ENCODE measurements around the gene PASD1. TPM values are rescaled to one million over a fixed set of nuclear protein-coding genes. Genes with fewer than 3 reads are reported as not detected.
"Not testable (repeated sequence)": the region's sequence is repeated elsewhere in the genome, so short reads cannot be mapped to it uniquely, and the experiment has no call there.

Gene PASD1
- not detected in 2 replicates for total RNA-seq

DNA sequence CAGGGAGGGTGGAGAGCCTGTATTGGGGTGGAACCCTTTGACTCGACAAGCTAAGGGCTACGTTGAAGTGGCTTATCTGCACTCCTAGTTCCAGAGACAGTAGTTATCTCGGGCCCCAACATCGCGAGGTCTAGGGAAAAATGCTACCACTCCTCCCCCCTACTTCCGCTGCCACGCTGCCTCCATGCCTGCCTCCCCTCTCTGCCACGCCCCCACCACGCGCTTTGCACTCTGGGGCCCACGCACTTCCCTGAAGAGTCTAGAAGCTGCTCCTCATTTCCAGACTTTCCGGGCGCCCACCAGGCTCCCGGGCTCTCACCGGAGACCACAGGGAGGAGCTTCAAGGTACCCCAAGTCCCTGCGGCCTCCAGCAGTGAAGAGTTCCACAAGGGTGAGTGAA, at the start of gene PASD1:
Gene PASD1 (plus strand): TSS at position 227 of the 400 bp plus-strand sequence. CDS start 37,879 bp downstream, outside the sequence.
- Mint-ChIP-seq H3K27ac (no peak within 1 kb of the TSS), H3K4me1 (no peaks in the 10 kb centered on the region), H3K9me3 (no peaks in the 10 kb centered on the region), H3K36me3 (ENCODE audit: low read depth) (no peaks in the 10 kb centered on the region), H3K4me3 (no peak within 1 kb of the TSS), H3K27me3 (no peaks in the 10 kb centered on the region)
- intact Hi-C loops (cut with micrococcal nuclease), result no loop called here
- DNase-seq, result no peak

GRCh38 chrX:151515237-151515636, 48.2 kb upstream of the PASD1 start:
- Mint-ChIP-seq H3K27me3 (peaks cover 1% of the 10 kb centered on the region), H3K36me3 (ENCODE audit: low read depth) (no peaks in the 10 kb centered on the region), H3K4me3 (no peak overlapping the region), H3K27ac (no peak overlapping the region), H3K4me1 (no peaks in the 10 kb centered on the region), H3K9me3 (no peaks in the 10 kb centered on the region)
- DNase-seq, result no peak
- intact Hi-C loops (cut with micrococcal nuclease), result no loop called here

- H3K4me3 Mint-ChIP-seq, result no peak overlapping the region
- H3K4me1 Mint-ChIP-seq, result no peaks in the 10 kb centered on the region
- intact Hi-C loops (cut with micrococcal nuclease), result no loop called here
- no peak overlapping the region for H3K27ac Mint-ChIP-seq
- no peaks in the 10 kb centered on the region for H3K9me3 Mint-ChIP-seq
- no peak for DNase-seq
- peaks cover 1% of the 10 kb centered on the region for H3K27me3 Mint-ChIP-seq
- no peaks in the 10 kb centered on the region for H3K36me3 Mint-ChIP-seq (ENCODE audit: low read depth)
Measured at GRCh38 chrX:151516538-151517187, 46.8 kb upstream of the PASD1 start.

DNA sequence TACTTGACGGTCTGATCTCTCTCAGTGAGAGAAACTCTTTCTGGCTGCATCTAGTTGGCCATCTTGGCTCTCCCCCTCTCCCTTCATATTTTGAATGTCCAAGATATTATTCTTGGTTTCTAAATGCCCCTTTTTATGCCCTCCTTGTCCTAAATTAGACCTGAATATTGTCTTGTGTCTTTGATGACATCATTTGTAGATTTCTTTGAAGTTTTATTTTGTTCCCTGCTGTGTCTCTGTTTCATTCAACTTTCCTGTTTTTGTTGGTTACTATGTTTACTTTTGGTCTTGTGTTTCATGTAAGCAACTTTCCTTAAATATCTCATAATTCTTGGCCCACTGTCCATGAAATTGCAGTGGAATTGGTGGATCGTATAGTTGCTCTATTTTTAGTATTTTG, 46.1 kb upstream of the PASD1 start:
- Mint-ChIP-seq H3K27me3 (peaks cover 1% of the 10 kb centered on the region), H3K4me1 (no peaks in the 10 kb centered on the region), H3K9me3 (no peaks in the 10 kb centered on the region), H3K36me3 (ENCODE audit: low read depth) (no peaks in the 10 kb centered on the region), H3K27ac (no peak overlapping the region), H3K4me3 (no peak overlapping the region)
- intact Hi-C loops (cut with micrococcal nuclease), result no loop called here
- no peak for DNase-seq

DNA sequence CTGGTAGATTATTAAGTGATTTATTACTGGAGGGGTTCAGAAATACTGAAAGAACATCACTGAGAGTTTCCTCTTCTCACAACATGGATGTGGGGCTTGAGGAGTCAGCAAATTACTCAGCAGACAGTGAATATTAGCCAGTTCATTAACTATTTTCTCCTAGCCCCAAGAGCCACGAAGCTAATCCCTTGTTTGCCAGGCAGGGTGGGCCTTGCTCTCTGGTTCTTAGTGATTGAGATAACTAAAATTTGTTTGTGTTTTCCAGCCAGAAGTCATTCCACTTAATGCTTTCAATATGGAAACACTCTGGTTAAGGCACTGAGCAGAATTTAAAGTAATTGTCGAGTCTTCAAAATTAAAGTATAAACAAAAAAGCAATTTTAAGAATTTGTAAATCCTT, 40.1 kb upstream of the PASD1 start:
- Mint-ChIP-seq H3K27ac (no peak overlapping the region), H3K4me1 (no peaks in the 10 kb centered on the region), H3K36me3 (ENCODE audit: low read depth) (no peaks in the 10 kb centered on the region), H3K27me3 (peaks cover 8% of the 10 kb centered on the region), H3K4me3 (no peak overlapping the region), H3K9me3 (no peaks in the 10 kb centered on the region)
- DNase-seq, result no peak
- intact Hi-C loops (cut with micrococcal nuclease), result no loop called here

- Mint-ChIP-seq H3K4me3 (no peak overlapping the region), H3K27me3 (peaks cover 7% of the 10 kb centered on the region), H3K4me1 (no peaks in the 10 kb centered on the region), H3K27ac (no peak overlapping the region), H3K9me3 (no peaks in the 10 kb centered on the region), H3K36me3 (ENCODE audit: low read depth) (peaks cover 2% of the 10 kb centered on the region)
- DNase-seq, result no peak
- intact Hi-C loops (cut with micrococcal nuclease), result no loop called here
Measured at GRCh38 chrX:151536571-151536970, 26.9 kb upstream of the PASD1 start.

- DNase-seq, result no peak
- Mint-ChIP-seq H3K27me3 (peaks cover 5% of the 10 kb centered on the region), H3K4me3 (peak overlapping the region; percentile 58), H3K27ac (peak overlapping the region; percentile 45), H3K4me1 (no peaks in the 10 kb centered on the region), H3K9me3 (no peaks in the 10 kb centered on the region), H3K36me3 (ENCODE audit: low read depth) (peaks cover 2% of the 10 kb centered on the region)
- intact Hi-C loops (cut with micrococcal nuclease), result no loop called here
Measured at GRCh38 chrX:151537572-151537971, 25.9 kb upstream of the PASD1 start.

DNA sequence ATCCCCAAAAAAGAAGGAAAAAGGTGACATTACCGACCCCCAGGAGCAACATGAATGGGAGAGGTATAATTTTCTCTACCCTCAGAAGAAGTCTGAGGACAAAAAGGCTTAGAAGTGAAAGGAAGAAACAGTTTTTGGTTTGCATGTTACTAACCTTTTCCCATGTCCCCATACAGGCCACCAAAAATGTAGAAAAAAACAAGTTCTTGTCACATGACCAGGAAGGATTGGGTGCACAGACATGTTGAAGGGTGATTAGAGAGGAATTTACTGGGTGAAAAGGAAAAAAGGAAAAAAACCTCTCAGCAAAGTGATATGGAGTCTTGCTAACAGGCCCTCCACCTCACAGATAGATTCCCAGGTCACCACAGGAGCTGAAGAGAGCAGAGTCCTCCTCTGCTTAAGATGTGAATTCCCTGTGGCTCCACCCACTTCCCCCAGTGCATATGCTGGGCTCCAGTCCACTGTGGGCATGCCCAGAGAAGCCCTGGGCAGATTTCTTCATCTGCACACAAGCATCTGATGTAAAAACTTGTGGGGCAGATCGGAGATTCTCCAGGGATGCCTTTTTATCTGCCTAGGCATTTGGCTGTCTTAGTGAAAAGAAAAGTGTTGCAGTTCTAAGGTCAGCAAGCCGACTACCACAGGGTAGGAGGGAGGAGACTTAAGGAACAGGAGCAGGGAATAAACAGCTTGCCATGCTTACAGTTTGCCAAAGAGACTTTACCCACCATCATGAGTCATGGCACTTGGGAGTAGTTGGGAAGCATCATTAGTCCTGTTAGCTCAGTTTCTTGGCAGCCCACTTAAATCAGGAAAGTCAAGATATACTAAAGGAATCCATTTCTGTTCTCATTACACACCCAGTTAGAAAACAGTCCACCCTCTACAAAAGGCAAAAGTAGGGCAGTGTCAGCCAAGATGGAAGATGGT, 25.0 kb upstream of the PASD1 start:
- intact Hi-C loops (cut with micrococcal nuclease), result no loop called here
- peaks cover 2% of the 10 kb centered on the region for H3K36me3 Mint-ChIP-seq (ENCODE audit: low read depth)
- DNase-seq, result no peak
- H3K27ac Mint-ChIP-seq, result peak overlapping the region; percentile 25
- peaks cover 3% of the 10 kb centered on the region for H3K27me3 Mint-ChIP-seq
- no peaks in the 10 kb centered on the region for H3K4me1 Mint-ChIP-seq
- no peaks in the 10 kb centered on the region for H3K9me3 Mint-ChIP-seq
- H3K4me3 Mint-ChIP-seq, result peak overlapping the region; percentile 58

DNA sequence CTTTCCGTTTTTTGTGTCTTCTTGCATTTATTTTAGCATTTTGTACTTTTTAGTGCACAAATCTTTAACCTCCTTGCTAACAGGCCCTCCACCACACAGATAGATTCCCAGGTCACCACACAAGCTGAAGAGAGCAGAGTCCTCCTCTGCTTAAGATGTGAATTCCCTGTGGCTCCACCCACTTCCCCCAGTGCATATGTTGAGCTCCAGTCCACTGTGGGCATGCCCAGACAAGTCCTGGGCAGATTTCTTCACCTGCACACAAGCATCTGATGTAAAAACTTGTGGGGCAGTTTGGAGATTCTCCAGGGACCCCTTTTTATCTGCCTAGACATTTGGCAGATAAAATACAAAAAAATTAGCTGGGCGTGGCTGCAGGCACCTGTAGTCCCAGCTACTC, 19.8 kb upstream of the PASD1 start:
- intact Hi-C loops (cut with micrococcal nuclease), result no loop called here
- peak; percentile 64 for DNase-seq
- Mint-ChIP-seq H3K4me3 (no peak overlapping the region), H3K36me3 (ENCODE audit: low read depth) (no peaks in the 10 kb centered on the region), H3K4me1 (no peaks in the 10 kb centered on the region), H3K27me3 (no peaks in the 10 kb centered on the region), H3K9me3 (no peaks in the 10 kb centered on the region), H3K27ac (no peak overlapping the region)

- H3K27ac Mint-ChIP-seq; intact Hi-C loops (cut with micrococcal nuclease): not testable (repeated sequence)
Measured at GRCh38 chrX:151546226-151546625, 17.2 kb upstream of the PASD1 start.

GRCh38 chrX:151551176-151551575, 12.3 kb upstream of the PASD1 start:
- intact Hi-C loops (cut with micrococcal nuclease); H3K36me3 Mint-ChIP-seq (ENCODE audit: low read depth); H3K27ac Mint-ChIP-seq; H3K4me3 Mint-ChIP-seq; H3K27me3 Mint-ChIP-seq; H3K9me3 Mint-ChIP-seq; H3K4me1 Mint-ChIP-seq: not testable (repeated sequence)
- peak; percentile 4 for DNase-seq

More at GRCh38 chrX:151546226-151546625, 17.2 kb upstream of the PASD1 start:
- H3K27me3 Mint-ChIP-seq; H3K4me1 Mint-ChIP-seq; DNase-seq; H3K36me3 Mint-ChIP-seq (ENCODE audit: low read depth); H3K4me3 Mint-ChIP-seq; H3K9me3 Mint-ChIP-seq: not testable (repeated sequence)

DNA sequence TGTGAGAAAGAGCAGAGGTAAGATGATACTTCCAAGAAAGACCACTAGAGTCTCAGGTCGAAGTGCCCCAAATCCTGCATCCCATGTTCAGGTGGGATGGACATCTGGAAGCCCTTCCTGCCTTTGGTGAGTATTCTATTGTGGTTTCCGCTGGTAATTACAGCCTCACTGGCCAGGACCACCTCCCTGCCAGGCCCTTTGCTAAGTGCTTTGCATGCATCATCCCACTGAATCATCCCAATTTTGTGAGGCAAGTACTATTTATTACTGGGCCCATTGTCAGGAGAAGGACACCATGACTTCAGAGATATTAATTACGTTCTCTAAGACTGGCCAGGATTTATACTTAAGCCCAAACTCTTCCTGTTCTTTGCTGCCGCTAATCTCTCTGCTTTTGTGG, 10.7 kb upstream of the PASD1 start:
- Mint-ChIP-seq H3K4me1 (no peaks in the 10 kb centered on the region), H3K27ac (no peak overlapping the region), H3K9me3 (no peaks in the 10 kb centered on the region), H3K4me3 (no peak overlapping the region), H3K36me3 (ENCODE audit: low read depth) (no peaks in the 10 kb centered on the region), H3K27me3 (peaks cover 6% of the 10 kb centered on the region)
- intact Hi-C loops (cut with micrococcal nuclease), result no loop called here
- DNase-seq, result peak; percentile 2

GRCh38 chrX:151555301-151555700, 8.2 kb upstream of the PASD1 start:
- H3K36me3 Mint-ChIP-seq (ENCODE audit: low read depth); H3K27me3 Mint-ChIP-seq; DNase-seq; H3K27ac Mint-ChIP-seq; H3K4me1 Mint-ChIP-seq; H3K4me3 Mint-ChIP-seq; intact Hi-C loops (cut with micrococcal nuclease); H3K9me3 Mint-ChIP-seq: not testable (repeated sequence)

DNA sequence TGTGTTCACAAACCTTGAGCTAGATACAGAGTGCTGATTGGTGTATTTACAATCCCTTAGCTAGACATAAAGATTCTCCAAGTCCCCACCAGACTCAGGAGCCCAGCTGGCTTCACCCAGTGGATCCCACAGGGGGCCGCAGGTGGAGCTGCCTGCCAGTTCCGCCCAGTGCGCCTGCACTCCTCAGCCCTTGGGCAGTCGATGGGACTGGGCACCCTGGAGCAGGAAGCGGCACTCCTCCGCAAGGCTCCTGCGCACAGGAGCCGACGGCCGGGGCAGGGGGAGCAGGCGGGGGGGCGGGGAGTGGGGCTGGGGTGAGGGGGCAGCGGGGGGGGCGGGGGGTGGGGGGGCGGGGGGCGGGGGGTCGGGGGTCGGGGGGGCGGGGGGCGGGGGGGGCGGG, 990 bp upstream of the PASD1 start:
- H3K27ac Mint-ChIP-seq; DNase-seq; H3K9me3 Mint-ChIP-seq; H3K36me3 Mint-ChIP-seq (ENCODE audit: low read depth); H3K4me3 Mint-ChIP-seq; H3K27me3 Mint-ChIP-seq; H3K4me1 Mint-ChIP-seq; intact Hi-C loops (cut with micrococcal nuclease): not testable (repeated sequence)

Measured in activated CD4-positive, alpha-beta T cell treated with anti-CD3 and anti-CD28 coated beads, Interleukin-2, amount 10 ng/mL, durations not matched to agents 24 days and 14 days (primary cell).